COLO829 (cell line): ENCODE results near the gene APOC1.
"Not testable (repeated sequence)": the region's sequence is repeated elsewhere in the genome, so short reads cannot be mapped to it uniquely, and the experiment has no call there.

Source experiments
- DNase-seq: peaks from one replicate; pipeline ENCODE4 v3.0.0; 2012; ENCODE audit warnings: low spot score

APOC1 gene

GRCh38 chr19:44889830-44890365, 24.5 kb upstream of the APOC1 start:
- no peak for DNase-seq

DNA sequence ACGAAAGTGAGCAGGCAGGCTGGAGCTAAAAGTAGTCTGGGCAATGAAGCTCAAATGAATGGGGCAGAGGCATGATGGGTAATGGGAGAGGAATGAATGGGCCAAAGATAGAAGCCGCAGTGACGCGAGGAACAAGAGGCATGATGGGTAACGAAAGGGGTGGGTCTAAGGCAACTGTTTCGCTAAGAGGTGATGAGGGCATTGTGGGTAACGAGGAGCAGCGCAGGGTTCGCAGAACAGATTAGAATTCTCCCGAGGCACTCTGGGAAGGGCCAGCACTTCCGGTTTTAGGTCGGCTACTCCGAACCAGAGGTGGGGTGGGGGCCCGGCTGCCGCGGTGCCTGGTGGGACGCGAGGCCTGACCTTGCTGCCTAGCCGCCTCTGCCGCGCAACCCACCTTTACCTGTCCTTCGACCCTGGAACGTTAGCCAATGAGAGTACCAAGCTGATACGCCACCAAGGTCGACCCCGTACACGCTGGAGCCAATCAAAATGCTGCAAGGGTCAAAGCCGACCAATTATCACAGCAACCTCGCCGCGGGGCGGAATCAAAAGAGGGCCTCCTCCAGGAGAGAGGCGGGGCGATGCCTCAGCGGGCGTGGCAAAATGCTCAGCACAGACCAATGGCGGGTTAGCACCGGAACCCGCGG, 23.9 kb upstream of the APOC1 start:
- DNase-seq = peak; percentile 98

GRCh38 chr19:44891016-44891882, 23.2 kb upstream of the APOC1 start, which contains the start of gene TOMM40:
Gene TOMM40, plus strand, starts transcription at chr19:44891254. Its CDS starts 162 bp downstream, at chr19:44891416.
- DNase-seq = peak; percentile 100

- DNase-seq = no peak
Observed at GRCh38 chr19:44892932-44893331, 21.5 kb upstream of the APOC1 start.

DNA sequence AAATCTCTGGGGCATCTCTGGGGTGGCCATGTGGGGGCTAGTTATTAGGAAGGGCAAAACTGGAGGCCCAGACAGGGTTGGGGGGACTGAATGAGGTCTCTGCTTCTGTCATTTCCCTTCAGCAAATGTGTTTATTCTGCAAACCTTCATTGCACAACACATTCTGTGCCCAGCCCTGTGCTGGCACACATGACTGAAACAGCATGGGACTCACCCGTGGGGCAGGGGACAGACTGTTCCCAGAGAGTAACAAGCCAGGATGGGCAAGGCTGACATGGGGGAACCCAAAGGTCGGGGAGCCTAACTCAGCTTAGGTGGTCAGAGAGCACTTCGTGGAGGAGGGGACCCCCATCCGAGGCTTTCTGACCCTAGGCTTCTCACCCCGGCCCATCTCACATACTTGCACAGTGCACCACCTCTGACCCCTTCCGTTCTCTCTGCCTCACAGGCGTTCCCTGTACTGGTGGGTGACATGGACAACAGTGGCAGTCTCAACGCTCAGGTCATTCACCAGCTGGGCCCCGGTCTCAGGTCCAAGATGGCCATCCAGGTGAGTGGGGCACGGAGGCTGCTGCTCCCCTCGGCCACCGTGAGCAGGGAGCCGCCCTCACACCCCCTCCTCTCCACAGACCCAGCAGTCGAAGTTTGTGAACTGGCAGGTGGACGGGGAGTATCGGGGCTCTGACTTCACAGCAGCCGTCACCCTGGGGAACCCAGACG, 20.9 kb upstream of the APOC1 start:
- DNase-seq = no peak

GRCh38 chr19:44894052-44894400, 20.4 kb upstream of the APOC1 start:
- DNase-seq = no peak

GRCh38 chr19:44894946-44895345, 19.5 kb upstream of the APOC1 start:
- DNase-seq = no peak

DNA sequence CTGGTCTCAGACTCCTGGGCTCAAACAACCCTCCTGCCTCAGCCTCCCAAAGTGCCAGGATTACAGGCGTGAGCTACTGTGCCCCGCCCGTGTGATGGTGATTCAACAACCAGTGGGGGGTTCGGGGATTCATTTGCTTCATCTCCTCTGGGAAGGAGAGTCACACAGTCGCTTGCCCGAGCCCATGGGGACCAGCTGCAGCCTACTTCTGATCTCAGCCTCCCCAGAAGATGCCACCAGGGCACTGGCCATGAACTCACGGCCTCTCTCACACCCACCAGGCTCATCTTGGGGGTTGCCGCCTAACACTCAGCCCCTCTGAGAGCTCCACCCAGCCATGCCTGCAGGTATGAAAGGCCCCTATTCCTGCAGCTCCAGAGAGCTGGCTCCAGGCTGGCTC, 16.6 kb upstream of the APOC1 start:
- no peak for DNase-seq

GRCh38 chr19:44900328-44901244, 13.8 kb upstream of the APOC1 start:
- DNase-seq = no peak

DNA sequence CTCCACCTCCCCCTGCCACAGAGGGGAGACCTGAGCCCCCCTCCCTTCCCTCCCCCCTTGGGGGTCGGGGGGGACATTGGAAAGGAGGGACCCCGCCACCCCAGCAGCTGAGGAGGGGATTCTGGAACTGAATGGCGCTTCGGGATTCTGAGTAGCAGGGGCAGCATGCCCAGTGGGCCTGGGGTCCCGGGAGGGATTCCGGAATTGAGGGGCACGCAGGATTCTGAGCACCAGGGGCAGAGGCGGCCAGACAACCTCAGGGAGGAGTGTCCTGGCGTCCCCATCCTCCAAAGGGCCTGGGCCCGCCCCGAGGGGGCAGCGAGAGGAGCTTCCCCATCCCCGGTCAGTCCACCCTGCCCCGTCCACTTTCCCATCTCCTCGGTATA, 11.2 kb upstream of the APOC1 start:
- DNase-seq = no peak

DNA sequence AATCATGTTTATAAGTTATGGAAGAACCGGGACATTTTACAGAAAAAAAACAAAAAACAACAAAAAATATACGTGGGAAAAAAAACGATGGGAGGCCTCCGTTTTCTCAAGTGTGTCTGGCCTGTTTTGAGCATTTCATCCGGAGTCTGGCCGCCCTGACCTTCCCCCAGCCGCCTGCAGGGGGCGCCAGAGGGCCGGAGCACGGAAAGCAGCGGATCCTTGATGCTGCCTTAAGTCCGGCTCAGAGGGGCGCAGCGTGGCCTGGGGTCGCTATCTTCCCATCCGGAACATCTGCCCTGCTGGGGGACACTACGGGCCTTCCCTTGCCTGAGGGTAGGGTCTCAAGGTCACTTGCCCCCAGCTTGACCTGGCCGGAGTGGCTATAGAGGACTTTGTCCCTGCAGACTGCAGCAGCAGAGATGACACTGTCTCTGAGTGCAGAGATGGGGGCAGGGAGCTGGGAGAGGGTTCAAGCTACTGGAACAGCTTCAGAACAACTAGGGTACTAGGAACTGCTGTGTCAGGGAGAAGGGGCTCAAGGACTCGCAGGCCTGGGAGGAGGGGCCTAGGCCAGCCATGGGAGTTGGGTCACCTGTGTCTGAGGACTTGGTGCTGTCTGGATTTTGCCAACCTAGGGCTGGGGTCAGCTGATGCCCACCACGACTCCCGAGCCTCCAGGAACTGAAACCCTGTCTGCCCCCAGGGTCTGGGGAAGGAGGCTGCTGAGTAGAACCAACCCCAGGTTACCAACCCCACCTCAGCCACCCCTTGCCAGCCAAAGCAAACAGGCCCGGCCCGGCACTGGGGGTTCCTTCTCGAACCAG, 10.6 kb upstream of the APOC1 start:
- DNase-seq = peak; percentile 69

DNA sequence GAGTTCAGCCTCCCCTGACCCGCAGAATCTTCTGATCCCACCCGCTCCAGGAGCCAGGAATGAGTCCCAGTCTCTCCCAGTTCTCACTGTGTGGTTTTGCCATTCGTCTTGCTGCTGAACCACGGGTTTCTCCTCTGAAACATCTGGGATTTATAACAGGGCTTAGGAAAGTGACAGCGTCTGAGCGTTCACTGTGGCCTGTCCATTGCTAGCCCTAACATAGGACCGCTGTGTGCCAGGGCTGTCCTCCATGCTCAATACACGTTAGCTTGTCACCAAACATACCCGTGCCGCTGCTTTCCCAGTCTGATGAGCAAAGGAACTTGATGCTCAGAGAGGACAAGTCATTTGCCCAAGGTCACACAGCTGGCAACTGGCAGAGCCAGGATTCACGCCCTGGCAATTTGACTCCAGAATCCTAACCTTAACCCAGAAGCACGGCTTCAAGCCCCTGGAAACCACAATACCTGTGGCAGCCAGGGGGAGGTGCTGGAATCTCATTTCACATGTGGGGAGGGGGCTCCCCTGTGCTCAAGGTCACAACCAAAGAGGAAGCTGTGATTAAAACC, 9.9 kb upstream of the APOC1 start:
- DNase-seq = no peak

DNA sequence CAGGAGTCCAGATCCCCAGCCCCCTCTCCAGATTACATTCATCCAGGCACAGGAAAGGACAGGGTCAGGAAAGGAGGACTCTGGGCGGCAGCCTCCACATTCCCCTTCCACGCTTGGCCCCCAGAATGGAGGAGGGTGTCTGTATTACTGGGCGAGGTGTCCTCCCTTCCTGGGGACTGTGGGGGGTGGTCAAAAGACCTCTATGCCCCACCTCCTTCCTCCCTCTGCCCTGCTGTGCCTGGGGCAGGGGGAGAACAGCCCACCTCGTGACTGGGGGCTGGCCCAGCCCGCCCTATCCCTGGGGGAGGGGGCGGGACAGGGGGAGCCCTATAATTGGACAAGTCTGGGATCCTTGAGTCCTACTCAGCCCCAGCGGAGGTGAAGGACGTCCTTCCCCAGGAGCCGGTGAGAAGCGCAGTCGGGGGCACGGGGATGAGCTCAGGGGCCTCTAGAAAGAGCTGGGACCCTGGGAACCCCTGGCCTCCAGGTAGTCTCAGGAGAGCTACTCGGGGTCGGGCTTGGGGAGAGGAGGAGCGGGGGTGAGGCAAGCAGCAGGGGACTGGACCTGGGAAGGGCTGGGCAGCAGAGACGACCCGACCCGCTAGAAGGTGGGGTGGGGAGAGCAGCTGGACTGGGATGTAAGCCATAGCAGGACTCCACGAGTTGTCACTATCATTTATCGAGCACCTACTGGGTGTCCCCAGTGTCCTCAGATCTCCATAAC, 8.8 kb upstream of the APOC1 start, which contains the start of gene APOE:
Gene APOE, plus strand, starts transcription at position 360 of the 724 bp plus-strand sequence. CDS start 829 bp downstream, outside the sequence.
- DNase-seq = no peak

DNA sequence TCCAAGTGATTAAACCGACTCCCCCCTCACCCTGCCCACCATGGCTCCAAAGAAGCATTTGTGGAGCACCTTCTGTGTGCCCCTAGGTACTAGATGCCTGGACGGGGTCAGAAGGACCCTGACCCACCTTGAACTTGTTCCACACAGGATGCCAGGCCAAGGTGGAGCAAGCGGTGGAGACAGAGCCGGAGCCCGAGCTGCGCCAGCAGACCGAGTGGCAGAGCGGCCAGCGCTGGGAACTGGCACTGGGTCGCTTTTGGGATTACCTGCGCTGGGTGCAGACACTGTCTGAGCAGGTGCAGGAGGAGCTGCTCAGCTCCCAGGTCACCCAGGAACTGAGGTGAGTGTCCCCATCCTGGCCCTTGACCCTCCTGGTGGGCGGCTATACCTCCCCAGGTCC, 6.8 kb upstream of the APOC1 start:
- no peak for DNase-seq

- DNase-seq = no peak
Observed at GRCh38 chr19:44908074-44908835, 6.2 kb upstream of the APOC1 start.

GRCh38 chr19:44908836-44909261, 5.6 kb upstream of the APOC1 start:
- DNase-seq = no peak

DNA sequence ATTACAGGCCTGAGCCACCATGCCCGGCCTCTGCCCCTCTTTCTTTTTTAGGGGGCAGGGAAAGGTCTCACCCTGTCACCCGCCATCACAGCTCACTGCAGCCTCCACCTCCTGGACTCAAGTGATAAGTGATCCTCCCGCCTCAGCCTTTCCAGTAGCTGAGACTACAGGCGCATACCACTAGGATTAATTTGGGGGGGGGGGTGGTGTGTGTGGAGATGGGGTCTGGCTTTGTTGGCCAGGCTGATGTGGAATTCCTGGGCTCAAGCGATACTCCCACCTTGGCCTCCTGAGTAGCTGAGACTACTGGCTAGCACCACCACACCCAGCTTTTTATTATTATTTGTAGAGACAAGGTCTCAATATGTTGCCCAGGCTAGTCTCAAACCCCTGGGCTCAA, 4.6 kb upstream of the APOC1 start:
- DNase-seq = no peak

DNA sequence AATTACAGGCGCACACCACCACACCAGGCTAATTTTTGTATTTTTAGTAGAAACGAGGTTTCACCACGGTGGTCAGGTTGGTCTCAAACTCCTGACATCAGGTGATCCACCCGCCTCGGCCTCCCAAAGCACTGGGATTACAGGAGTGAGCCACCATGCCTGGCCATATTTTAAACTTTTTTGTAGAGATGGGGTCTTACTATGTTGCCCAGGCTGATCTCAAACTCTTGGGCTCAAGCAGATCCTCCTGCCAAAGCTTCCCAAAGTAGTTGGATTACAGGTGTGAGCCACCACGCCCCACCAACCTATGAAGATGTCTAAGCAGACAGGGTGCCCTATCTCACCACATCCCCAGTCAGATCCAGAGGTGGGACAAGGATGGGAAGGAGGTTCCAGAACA, 2.5 kb upstream of the APOC1 start:
- not testable (repeated sequence) for DNase-seq

DNA sequence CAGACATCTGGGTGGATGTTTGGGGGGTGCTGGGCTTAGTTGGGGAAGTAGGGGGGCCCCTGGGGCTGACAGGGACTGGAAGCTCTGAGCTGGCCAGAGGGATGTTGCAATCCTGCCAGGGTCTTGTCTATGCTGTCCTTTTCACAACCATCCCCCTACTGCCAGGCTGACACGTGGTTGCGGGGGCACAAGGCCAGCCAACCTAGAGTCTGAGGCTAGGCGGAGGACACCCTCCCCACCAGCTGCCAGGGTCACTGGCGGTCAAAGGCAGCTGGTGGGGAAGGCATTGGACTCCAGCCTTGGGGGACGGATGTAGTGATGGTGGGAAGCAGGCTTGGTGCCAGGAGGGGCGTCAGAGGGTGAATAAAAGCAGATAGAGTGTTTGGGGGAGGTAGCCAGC, 1.6 kb upstream of the APOC1 start:
- no peak for DNase-seq
